Activated gamma-delta T cell treated with Interleukin-2 at 50 U/mL for 16 hours (primary cell): ENCODE results near the gene ZNF334.

Source experiments
- DNase-seq: peaks from one replicate; pipeline ENCODE4 v3.0.0-alpha.2; 2020

ZNF334 gene

DNA sequence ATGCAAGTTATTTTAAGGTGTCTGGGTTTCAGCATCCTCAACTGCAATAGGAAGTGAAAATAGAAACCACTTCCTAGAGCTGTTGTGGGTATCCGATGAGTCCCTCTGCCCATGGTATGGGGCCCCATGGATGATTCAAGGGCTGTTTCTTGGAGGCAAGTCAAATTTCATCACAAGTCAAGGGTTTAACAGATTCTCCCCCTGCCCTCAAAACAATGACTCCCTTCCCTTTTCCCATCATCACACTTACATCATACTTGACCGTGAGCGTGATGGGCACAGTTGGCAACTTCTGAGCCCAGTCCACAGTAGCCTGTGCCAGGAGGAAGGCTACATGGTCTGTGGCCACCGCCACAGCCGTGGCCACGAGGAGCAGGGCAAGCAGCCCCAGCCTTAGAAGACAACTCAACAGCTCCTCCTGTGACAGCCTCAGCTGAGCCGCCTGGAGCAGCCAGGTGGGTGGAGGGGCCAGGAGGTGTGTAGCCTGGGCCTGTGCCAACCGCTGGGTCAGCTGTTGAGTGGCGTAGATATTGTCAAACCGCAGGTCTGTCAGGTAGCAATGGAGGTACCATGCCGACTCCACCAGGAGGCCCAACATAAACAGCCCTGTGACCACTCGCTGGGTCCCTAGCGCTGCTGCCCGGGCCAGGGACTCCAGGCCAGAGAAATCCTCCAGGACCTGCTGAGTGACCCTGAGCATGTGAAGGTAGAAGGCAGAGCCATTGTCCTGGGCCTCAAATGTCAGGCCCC is 31.9 kb upstream of the ZNF334 start:
- peak; percentile 31 for DNase-seq

DNA sequence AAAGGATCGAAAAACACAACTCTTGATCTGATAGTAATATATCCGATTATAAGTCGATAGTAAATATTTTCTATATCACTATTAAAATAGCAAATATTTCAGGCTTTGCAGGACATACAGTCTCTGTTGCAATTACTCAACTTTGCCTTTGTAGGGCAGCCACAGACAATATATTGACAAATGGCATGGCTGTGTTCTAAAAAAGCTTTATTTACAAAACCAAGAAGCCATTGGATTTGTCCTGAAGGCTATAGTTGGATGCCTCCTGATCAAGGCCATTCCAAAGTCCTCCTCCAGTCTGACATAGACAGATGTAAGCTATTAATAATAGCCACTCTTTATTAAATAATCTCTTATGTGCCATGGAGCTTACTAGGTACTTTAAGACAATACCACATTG is 31.2 kb upstream of the ZNF334 start:
- DNase-seq: no peak

DNA sequence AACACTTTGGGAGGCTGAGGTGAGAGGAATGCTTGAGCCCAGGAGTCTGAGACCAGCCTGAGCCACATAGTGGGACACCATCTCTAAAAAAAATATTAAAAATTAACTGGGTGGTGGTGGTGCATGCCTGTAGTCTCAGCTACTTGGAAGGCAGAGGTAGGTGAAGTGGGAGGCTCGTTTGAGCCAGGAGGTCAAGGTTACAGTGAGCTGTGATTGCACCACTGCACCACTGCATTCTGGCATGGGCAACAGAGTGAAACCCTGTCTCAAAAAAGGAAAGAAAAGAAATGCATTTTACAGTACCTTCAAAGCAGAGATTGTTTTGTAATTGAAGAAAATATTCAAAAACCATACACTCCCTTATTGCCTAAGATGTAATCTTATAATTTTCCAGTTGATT is 30.6 kb upstream of the ZNF334 start:
- DNase-seq: no peak

DNA sequence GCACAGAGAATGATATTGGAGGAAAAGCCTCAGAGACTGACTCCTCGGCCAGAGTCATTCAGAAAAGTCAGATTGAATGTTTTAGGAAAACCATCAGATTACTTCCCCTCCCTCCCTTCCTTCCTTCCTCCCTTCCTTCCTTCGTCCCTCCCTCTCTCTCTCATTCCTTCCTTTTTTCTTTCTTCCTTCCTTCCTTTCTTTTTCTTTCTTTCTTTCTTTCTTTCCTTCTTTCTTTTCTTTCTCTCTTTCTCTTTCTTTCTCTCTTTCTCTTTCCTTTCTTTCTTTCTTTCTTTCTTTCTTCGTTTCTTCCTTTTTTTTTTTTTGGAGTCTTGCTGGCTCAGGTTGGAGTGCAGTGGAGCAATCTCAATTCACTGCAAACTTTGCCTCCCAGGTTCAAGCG is 29.7 kb upstream of the ZNF334 start:
- DNase-seq: no peak

DNA sequence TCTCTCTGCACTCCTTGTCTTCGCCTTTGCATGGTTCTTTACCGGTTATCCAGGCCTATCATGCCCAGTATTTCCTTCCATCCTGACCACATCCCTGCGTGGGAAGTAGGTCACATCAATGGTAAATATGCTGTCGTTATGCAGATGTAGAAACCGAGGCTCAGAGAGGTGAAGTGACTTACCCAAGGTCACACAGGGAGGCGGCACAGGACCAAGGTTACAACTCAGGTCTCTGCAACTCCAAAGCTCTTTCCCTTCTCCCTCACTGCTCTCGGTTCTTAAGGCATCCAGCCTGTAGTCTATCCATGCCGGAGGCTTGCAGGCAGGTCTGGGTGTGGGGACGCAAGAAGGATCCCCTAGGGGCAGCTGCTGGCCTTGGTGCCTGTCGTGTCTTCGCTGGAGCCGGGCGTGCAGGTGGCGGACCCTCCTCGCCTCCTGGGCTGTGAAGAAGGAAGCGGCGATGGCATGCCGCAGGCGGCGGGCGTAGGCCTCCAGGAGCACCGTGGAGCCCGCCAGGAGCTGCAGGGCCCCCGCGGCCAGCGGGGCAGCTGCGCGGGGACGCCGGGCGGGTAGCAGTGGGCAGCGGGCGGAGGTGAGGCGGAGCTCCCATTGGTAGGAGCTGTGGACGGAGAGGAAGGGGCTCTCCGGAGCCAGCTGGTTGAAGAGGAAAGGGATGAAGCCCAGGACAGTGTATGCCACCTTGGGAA is 28.0 kb upstream of the ZNF334 start:
- DNase-seq: no peak

DNA sequence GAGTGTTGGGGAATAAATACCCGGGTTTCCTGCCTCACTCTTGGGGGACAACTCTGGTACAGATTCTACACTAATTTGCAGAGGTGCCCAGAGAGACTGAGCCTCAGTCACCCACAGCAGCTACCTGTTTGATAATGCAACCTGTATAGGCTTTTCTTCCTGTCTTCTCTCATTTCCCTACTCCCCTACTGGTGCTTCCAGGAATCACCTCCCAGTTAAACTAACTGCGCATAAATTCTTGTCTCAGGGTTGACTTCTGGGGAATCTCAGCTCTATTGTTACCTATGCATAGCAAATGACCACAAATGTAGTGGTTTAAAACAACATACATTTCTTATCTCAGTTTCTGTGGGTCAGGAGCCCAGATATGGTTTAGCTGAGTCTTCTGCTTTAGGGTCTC is 25.8 kb upstream of the ZNF334 start:
- no peak for DNase-seq

DNA sequence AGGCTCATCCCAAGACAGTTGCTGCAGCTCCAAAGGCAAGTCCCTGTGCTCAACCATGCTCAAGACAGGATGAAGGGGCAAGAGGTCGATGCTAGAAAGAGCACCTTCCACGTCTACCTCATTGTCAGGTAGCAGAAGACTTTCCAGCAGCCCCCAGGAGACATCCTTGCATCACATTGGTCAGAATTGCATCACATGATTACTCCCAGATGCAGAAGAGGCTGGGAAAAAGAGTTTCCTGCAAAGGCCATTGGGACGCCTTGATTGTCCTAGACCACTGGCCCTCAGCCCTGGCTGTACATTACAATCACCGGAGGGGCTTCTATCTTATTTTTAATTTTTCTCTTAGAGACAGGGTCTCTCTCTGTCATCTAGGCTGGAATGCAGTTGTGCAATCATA is 17.3 kb upstream of the ZNF334 start:
- no peak for DNase-seq

DNA sequence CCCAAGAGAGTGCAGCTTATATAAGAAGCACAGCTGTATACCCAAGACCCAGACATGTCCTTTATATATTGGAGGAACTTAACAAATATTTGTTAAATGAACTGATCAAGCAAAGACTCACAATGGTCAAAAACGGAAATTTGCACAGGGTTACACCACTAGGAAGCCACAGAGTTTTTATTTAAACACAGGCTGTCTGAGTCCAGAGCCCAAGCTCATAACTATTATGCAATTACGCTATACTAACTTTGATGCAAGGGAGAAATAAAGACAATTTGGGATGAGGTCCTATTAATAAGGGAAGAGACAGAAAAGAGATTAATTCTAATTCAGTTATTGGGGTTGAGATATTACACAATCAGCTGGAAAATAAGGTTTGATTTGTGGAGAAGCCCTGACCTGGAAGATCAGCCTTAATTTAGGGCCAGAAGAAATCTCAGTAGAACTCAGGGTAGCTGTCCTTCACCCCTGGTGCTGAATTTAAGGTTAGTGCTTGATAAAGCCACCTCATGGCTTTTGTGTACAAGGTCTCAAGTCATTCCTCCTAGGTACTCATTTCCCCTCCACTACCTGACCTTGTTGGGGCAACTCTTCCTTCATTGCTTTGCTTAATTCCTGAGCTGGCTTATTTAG is 10.5 kb upstream of the ZNF334 start:
- no peak for DNase-seq

DNA sequence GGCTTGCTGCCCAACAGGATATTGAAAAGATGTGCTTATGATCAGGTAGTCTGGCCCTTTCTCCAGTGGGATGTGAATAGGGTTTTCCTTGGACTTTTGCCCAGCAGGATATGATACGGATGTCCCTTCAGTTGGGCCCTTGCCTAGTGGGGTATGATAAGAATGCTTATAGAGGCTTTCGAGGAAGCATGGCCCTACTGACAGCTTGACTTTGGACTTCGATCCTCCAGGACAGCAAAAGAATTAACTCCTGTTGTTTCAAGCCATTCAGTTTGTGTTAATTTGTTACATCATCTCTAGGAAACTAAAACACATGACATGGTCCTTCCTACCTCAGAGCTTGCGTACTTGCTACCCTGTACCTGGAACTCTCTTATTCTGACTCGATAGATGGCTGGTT is 9.7 kb upstream of the ZNF334 start:
- no peak for DNase-seq

DNA sequence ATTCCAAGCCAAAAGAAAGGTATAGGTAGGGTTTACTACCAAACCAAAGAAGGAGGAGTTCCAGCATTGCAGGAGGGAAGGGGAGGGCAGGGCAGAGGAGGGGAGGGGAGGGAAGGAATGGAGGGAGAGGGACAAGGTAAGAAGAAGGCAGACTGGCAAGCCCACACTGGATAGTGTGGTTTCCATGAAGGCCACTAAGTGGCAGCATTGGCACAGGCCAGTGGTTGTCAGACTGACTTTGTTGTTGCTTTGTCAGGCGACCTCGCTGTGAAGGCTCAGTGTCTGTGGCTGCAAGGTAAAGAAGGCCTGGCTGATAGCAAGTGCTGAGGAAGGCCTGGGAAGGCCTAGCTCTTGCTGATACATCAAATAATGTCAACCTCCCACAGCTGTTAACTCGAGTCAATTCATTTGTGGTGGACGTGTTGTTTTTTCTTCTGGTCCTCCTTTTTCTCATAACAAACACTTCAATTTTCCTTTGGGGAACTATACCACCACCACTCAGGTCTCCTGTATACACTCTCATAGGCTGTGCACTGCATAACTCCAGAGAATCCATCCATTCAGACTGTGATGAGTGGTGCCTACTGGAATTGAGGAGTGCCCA is 7.7 kb upstream of the ZNF334 start:
- peak; percentile 41 for DNase-seq

DNA sequence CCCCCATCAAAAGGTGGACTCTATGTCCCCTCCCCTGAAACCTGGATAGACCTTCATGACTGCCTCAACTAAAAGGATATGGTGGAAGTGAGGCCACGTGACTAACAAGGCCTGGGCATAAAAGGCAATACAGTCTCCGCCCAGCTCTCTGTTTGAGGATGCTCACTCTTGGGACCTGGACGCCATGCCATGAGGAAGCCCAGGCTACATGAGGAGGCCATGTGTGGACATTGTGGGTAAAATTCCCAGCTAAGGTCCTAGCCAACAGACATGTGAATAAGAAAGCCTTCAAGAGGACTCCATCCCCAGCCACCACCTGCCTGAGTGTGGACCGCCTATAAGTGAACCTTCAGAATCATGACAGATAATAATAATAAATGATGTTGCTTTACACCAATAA is 7.2 kb upstream of the ZNF334 start:
- no peak for DNase-seq

DNA sequence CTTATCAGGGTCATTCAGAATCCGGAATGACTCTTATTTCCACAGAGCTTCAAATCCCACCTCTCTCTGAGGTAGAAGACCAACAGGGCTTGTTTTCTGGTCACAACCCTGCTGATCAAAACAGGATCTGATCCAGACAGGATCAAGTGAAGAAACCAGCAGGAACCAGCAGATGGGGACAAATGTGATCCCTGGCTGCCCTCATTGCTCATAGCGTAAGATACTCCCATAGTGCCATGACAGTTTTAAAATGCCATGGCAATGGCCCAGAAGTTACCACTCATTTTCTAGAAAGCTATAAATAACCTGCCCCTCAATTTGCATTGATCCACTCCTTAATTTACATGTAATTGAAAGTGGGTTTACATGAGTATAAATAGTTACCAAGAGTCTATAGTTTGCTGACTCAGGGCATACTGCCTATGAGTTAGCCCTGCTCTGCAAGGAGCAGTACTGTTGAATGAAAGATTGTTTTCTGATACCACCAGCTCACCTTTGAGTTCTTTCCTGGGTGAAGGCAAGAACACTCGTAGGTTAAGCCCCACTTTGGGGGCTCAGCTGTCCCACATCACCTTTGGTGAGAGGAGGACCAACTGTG is 6.2 kb upstream of the ZNF334 start:
- DNase-seq: no peak

DNA sequence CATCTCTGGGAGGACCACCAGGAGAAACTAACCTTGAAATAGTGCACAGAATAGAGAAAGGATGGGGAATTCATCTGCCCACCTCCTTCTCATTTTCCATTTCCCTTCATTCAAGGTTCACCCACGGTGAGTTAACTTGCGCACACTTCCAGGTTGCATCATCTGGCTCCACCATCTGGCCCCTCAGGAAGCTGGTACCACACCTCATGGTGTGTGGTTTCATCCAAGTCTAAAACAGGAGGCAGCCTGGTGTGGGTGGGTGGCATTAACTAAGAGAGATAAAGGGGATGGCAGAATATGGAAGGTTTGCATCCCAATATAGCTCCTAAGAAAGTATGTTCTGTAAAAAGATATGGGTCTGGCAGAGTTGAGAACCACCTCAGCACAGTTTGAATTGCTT is 3.8 kb downstream of the ZNF334 start:
- DNase-seq: no peak

DNA sequence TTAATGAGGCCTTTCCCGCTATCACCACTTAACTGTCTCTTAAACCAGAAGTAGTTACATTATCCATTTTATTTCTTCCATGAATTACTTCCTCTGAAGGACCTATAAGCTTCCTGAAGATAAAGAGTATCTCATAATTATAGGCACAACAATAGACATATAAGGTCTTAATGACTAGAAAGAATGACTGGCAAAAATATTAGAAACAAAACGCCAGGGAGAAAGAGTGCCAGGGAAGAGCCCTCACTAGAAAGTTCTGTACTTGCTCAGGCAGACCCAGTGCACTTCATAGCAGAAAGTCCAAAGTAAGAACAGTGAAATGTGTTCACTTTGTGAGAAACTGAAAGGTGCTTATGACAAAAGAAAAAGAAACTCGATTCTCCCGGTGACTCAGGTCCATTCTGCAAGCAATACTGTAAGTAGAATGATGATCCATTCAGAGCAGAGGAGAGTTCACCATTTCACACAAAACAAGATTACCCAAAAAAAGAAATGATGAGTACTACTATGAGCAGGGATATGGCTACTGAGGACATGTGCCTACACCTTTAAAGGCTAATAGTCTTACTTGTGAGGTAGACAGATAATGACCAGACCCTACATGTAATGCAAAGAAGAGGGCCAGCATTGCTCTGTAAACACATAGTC is 5.5 kb downstream of the ZNF334 start:
- no peak for DNase-seq

DNA sequence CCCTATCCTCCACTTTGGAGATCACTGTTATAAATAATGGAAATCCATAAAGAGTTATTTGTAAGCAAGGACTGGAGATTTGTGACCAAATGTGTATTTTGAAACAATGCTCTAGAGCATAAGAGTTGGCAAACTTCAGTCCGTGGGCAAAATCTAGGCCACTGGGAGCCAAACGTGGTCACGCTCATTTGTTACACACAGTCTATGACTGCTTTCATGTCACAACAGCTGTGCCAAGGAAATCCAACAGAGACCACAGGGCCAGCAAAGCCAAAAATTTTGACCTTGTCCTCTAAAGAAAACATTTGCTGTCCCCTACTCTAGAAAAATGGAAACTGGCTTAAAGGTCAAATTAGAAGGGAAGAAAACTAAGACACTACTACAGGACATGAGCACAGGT is 7.9 kb downstream of the ZNF334 start:
- no peak for DNase-seq

DNA sequence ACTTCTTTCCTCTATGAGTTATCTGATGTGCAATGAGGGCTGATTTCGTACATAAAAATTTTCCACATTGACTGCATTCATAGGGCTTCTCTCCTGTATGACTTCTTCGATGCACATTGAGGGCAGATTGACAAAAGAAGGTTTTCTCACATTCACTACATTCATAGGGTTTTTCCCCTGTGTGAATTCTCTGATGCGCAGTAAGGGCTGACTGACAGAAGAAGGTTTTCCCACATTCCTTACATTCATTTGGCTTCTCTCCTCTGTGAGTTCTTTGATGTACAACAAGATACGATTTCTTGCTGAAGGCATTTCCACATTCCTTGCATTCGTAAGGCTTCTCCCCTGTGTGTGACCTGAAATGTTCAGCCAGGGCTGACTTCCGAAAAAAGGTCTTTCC is 11.4 kb downstream of the ZNF334 start:
- DNase-seq: no peak

DNA sequence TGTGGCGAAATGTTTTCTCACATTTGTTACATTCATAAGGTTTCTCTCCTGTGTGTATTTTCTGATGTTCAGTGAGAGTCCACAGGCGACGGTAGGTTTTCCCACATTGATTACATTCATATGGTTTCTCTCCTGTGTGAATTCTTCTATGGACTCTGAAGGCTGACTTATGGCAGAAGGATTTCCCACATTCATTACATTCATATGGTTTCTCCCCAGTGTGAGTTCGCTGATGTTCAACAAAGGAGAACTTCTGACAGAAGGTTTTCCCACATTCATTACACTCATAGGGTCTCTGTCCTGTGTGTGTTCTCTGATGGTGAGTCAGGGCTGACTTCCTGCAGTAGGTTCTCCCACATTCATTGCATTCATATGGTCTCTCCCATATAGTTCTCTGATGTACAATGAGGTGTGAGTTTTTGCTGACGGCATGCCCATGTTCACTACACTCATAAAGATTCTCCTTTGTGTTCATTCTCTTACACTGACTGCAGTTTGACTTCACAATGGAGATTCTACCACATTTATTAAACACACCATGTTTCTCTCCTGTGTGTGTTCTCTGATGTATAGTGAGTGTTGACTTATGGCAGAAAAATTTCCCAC is 11.9 kb downstream of the ZNF334 start:
- DNase-seq: no peak

DNA sequence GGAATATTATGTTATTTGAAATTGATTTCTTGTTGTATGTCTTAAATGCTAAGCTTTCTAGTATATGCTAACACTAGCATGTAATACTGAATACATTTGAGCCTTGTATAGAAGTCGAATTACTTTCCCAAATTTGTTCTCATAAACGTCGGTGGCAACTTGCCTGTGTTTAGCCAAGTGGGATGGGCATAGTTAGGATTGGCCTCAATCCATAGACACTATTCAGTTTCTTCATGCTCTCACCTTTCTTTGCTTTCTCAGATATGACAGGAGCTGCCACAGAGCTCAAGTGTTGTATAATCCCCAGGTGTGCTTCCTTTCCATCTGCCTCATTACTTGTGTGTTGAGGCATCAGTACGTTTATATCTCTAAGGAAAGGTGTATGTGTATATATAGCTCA is 19.3 kb downstream of the ZNF334 start:
- no peak for DNase-seq

DNA sequence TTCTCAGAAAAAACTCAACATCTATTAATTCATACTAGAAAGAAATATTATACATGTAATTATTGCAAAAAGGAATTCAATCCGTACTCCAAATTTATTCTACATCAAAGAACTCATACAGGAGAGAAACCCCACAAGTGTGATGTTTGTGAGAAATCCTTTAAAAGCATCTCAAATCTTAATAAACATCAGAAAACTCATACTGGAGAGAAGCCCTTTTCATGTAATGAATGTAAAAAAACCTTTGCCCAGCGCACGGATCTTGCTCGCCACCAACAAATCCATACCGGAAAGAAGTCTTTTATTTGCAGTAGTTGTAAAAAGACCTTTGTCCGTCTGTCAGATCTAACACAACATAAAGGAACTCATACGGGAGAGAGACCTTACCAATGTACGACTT is 22.0 kb downstream of the ZNF334 start:
- DNase-seq: no peak

DNA sequence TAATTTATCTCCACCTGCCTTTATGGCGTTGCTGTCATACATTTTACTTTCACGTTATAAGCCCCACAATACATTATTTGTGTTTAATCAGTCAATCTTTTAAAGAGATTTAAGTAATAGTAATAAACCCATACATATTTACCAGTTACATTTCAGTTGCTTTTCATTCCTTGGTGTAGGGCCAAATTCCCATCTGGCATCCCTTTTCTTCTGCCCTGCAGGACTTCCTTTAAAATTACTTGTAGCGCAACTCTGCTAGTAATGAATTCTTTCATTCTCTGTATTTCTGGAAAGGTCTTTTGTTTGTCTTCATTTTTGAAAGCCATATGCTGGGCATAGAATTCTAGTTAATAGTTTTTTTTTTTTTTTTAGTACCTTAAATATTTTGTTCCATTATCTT is 24.9 kb downstream of the ZNF334 start:
- DNase-seq: no peak

DNA sequence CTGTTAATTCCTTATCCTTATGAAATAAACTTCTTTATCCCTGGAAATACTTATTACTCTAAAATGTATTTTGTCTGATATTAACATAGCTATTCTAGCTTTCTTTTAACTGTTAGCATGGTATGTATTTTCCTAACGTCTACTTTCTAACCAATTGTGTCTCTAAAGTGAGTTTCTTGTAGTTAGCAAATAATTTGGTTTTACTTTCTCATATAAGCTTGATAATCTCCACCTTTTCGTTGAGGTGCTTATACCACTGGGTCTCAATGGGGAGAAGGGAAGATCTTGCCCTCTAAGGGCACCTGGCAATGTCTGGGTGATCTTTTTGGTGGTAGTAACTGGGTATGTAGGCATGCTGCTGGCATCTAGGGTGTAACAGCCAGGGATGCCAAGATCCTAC is 25.7 kb downstream of the ZNF334 start:
- no peak for DNase-seq

DNA sequence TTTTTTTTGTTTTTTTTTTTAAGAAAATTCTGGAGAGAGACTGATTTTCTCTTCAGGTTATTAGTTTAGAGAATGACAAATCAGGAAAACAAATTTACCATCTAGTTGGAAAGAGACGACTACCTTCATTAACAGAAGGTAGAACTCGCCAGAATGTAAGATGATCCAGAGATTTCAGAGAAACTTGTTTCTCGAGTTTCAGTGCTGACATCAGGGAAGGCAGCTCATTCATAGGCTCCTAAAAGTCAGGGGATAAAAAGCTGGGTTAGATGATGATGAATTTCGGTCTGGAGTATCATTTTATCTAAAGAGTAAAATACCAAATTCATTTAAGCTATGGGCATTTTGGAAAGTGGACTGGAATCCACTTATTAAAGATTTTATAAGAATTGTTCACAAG is 27.9 kb downstream of the ZNF334 start:
- no peak for DNase-seq

DNA sequence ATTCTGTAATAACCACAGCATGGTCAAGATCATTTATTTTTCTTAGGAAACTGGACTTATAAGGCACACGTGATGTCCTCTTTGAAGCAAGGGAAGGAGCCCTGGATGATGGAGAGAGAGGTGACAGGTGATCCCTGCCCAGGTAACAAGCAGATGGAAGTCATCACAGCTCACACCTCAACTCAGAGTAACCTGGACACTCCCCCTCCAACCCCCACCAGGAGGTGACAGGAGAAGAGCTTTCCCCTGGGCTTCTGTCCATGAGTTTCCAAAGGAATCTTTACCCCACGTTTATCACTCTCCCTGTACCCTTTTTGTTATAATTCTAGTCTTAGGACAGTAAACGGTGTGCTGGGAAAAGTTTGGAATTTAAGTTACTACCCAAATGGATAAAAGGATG is 28.4 kb downstream of the ZNF334 start:
- DNase-seq: no peak
